GM20000 (cell line): ENCODE data around the gene PRAC2.
A peak's percentile ranks its signal among the peaks of the same experiment; 100 is the strongest.

Experiments used
- DNase-seq: peaks from one replicate; pipeline ENCODE4 v3.0.0; 2012; ENCODE audit warnings: low spot score
- CTCF ChIP-seq: IDR thresholded peaks from 2 replicates; pipeline ENCODE4 v1.5.1; 2012; ENCODE audit warnings: mild to moderate bottlenecking, control low read depth; ENCODE audit errors: extremely low read depth, missing control alignments

The PRAC2 gene

GRCh38 chr17:48751172-48751571, 28.2 kb downstream of the PRAC2 start:
- no peak for DNase-seq
- TF ChIP-seq CTCF, result no peak

GRCh38 chr17:48751733-48752398, 28.9 kb downstream of the PRAC2 start:
- TF ChIP-seq CTCF, result no peak
- DNase-seq, result no peak

GRCh38 chr17:48752399-48753288, 29.7 kb downstream of the PRAC2 start:
- DNase-seq, result no peak
- TF ChIP-seq CTCF, result no peak

- DNase-seq, result no peak
- no peak for TF ChIP-seq CTCF
These were observed 31.0 kb downstream of the PRAC2 start for GRCh38 chr17:48753794-48754499.

GRCh38 chr17:48754500-48755261, 31.7 kb downstream of the PRAC2 start:
- peak; percentile 8 for DNase-seq
- TF ChIP-seq CTCF, result no peak

GRCh38 chr17:48755356-48755755, 32.4 kb downstream of the PRAC2 start:
- DNase-seq, result peak; percentile 6
- no peak for TF ChIP-seq CTCF
